Activated CD8-positive, alpha-beta memory T cell treated with anti-CD3 and anti-CD28 coated beads, Interleukin-2, amount 50 U/mL, for 1 hour (primary cell): ENCODE data around the gene STK11IP.
"Not testable (repeated sequence)": the region's sequence is repeated elsewhere in the genome, so short reads cannot be mapped to it uniquely, and the experiment has no call there.

Source experiments
- DNase-seq: peaks from one replicate; pipeline ENCODE4 v3.0.0-alpha.2; 2020; ENCODE audit errors: extremely low read depth

The STK11IP gene

DNA sequence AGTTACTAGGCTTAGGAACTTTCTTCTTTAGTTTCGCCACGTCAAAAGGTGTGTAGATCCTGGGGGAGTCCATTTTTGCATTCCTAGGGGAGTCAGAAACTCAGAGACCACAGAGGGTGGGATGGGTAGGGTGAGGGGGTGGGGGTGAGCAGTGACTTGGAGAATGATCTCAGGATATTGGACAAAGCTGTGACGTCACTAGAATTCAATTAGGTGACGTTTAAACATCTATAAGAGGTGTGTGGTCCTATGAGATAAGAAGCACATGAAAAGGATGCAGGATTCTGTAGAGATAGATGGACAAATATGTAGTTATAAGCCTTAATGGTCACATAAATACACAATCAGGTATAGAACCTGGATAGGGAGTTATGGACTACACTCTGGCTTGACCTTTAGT lies 51.3 kb downstream of the STK11IP start:
- DNase-seq: no peak

DNA sequence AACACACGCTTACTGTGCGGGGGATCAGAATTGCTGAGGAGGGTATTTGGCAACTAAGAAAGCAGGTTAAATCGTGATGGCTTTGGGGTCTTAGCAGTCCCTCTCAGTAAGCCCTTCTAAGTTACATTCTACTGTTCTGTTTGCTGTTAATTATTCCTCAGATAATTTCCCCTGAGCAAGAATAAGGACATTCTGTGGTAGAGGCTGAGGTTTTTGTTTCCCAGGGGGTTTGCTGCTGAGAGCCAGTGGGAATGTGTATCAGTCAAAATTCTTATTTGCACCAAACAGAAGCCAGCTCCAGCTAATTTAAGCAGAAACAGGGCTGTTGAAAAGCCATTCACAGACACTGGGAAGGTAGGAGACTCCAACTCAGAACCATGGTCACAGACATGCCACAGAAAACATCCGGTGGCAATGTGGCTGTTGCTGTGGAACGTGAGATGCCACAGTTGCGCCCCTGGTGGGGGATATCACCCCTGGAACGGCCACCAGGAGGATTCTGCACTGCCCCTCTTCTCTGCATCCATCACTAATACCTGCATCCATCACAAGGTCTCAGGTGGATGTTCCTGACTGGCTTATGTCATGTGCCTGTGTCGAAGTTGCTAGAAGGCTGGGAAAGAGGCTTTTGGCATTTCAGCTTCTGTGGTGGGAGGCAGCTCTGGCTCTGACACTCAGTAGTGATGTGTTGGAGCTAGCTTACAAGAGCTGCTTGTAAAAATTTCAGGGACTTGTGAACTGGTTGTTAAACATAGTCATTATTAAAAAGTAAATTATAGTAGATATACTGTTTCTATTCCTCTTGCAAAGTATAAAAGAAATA lies 53.0 kb downstream of the STK11IP start:
- no peak for DNase-seq

DNA sequence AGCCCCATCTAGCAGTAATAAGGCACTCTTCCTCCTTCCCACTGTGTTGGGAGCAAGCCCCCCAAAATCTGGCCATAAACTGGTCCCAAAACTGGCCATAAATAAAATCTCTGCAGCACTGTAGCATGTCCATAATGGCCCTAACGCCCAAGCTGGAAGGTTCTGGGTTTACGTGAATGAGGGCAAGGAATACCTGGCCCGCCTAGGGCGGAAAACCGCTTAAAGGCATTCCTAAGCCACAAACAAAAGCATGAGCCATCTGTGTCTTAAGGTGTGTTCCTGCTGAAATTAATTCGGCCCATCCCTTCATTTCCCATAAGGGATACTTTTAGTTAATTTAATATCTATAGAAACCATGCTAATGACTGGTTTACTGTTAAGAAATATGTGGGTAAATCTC lies 54.0 kb downstream of the STK11IP start:
- DNase-seq: not testable (repeated sequence)

DNA sequence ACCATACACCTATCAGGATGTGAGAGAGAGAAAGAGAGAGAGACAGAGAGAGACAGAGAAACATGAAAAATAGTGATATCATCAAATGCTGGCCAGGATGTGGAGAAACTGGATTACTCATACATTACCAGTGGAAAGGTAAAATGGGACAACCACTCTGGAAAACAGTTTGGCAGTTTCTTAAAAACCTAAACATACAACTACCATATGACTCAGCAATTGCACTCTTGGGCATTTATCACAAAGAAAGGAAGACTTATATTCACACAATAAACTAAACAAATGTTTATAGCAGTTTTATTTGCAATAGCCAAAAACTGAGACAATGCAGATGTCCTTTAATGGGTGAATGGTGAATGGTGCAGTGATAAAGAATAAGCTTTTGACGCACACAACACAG lies 58.9 kb downstream of the STK11IP start:
- no peak for DNase-seq

DNA sequence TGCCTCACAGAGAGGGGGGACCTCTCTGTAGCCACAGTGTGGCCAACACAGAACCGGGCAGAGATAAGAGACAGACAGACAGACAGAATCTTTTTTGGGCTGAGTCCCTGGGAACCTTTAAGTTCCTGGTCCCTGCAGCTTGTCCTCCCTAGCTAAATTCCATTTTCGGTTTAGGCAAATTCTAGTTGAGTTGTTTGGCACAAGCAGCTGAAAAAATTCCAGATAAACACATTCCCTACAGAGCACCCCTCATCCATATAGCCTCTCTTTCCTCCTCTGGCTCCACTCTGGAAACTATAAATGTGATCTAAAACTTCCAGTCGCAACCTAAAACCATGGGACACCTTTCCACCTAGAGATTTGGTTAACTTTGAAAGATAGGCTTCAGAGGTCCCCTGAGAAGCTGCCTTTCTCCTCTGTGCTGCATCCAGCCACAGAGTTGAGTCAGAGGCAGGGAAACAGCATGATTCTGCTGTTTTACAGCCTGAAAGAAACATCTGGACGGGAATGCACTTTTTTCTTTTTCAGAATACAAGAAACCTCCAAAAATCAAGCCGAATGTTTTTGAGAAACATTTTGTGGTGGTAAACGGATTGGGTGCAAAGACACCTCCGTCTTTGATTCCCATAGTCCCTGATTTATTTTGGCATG lies 60.7 kb downstream of the STK11IP start:
- DNase-seq: no peak

DNA sequence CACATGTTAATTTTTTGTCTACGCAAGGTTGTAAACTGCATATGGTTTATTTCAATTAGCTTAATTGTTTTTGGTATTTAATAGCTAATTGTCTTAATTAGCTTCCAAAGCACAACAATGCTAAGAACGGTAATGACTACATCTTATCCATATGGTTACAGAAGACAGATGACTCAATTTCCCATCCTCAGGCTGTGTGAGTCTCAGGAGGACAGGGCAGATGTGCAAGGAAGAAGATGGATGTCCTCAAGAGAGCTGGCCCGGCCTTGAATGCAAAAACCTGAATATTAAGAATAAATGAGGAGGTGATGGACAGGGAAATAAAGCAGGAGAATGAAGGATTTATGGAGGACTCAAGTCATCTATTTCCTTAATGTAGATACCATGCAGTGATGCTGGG lies 61.2 kb downstream of the STK11IP start:
- DNase-seq: no peak

DNA sequence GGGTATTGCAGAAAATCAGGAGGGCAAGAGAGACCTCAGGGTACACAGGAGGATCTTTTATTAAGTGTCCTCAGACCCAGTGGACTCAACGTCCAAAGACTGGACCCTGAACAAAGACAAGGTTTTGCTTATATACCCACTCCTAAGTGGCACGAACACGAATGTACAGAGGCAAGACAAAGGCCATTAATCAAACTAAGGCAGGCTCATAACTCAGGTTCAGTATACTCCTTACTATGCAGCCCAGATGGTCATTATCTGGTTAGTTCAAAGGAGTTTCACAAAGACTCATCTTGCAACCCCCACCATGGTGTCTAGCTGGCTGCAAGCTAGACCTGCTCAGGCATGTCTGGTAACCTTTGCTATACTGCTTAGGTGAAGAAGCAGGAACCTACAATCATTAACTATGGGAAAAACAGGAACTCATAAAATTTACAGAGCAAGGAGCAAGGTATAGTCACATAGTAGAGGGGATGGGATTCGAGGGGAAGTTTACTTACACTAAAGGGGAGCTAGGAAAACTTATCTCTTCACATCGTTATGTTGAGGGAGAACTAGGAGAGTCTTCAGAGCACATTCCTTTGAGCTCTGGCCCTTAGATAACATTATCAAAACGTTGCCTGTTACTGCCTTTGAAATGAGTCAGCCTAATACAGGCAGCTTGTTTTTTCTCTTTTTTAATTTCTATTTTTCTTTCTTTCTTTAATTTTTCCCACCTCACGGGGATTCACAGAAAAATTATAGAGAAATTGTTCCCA lies 63.7 kb downstream of the STK11IP start:
- no peak for DNase-seq

DNA sequence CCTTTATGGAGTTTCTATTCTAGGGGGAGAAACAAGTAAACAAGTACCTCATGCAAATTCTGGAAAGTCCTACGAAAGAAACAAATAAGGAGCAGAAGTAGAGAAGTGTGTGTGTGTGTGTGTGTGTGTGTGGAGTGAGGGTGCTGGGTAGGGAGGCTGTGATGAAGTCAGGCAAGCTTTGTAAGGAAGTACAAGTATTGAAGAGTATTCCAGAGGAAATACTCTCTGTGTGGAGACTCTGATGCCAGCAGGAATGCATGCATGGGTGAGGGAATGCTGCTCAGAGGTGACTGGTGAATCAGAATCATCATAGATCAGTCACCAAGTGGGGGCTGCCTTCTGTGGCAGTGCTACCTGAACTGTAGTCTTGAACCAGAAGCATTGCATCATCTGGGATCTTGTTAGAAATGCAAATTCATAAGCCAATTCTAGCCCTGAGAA lies 64.3 kb downstream of the STK11IP start:
- no peak for DNase-seq

DNA sequence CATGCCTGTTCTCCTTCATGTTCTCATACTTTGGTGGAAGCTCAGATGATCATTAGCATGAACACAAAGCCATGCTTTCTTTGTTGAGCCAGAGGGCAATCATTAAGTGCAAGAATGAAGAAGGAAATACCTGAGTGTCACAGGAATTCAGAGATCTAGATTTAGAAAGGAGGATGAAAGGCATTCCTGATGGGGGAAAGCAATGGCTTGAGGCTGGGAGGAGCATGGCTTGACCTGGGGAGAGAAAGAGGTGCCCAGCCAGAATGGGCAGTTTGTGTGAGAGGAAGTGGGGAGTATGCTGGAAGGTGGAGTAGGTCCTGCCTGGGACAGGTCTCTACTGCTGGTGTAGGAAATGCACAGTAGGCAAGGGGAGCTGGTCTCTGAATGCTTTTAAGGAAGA lies 64.9 kb downstream of the STK11IP start:
- DNase-seq: no peak

DNA sequence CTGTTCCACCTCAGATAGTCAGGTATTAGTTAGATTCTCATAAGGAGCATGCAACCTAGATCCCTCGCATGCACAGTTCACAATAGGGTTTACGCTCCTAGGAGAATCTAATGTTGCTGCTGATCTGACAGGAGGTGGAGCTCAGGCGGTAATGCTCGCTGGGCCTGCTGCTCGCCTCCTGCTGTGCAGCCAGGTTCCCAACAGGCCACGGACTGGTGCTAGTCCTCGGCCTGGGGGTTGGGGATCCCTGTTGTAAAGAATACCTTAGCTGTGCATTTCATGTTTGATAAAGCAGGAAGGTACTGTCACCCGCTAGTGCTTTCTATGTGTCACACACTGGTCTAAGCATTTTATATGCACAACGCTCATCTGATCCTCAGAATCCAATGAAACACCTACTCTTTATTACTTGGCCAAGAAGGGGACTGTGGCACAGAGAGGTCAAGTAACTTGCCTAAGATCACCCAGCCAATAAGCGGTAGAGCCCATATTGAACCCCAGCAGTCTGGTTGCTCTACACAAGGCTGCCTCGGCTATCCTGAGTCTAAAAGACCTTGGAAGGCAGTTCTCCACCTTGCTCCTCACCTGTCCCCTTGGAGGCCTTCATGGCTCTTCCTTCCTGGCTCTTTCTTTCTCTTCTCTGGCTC lies 65.6 kb downstream of the STK11IP start:
- DNase-seq: no peak

DNA sequence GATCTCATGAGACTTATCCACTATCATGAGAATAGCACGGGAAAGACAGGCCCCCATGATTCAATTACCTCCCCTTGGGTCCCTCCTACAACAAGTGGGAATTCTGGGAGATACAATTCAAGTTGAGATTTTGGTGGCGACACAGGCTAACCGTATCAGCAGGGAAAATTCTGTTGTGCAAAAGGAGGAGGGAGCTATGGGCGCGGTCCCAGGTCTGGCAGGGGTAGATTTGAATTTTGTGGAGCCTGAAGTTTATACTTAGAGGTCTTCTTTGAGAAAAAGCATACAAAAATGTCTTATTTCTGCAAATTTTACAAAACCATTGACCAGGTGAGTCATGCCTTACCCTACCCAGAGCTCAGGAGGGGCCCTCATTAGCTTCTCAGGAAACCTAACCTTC lies 66.4 kb downstream of the STK11IP start:
- DNase-seq: no peak

DNA sequence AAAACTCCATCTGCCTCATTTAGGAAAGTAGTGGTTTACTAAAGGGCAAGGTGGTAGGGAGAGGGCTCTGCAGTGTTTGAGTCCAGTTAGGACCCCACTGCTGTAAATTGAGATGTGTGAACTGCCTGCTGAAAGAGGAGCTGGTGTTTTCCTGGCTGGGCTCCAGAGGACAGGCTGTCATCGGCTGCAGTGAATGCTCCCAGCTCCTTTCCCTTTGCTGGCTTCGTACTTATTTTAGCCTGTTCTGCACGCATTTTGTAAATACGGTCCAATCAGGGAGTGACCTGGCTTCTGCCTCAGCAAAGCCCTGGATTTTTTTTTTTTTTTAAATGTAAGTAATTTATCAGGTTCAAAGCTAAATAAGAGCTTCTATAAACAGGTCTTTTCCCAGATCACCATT lies 67.3 kb downstream of the STK11IP start:
- no peak for DNase-seq

DNA sequence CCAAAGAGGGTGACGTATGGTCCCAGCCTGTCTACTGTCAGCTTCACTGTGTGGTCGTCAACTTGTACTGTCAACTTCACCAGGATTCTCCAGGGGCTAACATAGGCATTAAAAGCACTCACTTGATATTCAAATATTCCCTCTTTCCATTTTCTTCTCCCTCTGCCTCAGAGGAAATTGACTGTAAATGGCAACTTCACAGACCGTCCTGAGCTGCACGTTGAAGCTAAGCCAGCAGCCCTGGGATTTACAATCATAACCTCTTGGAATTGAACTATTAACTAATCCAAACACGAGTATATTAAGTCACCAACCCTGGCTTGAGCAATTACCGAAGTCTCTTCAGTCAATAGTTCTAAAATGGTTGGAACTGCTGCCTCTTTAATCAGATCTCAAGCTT lies 68.3 kb downstream of the STK11IP start:
- no peak for DNase-seq
